WERI-Rb-1 (cell line): ENCODE measurements around the gene MON2.
"Not testable (repeated sequence)": the region's sequence is repeated elsewhere in the genome, so short reads cannot be mapped to it uniquely, and the experiment has no call there.

Experiments used
- DNase-seq: peaks from one replicate; pipeline ENCODE4 v3.0.0-alpha.2; 2020
- H3K27ac ChIP-seq: fragments of 250-450 bp; sonication (Bioruptor Pico); 2 replicates; pipeline ENCODE4 v1.5.1; 2020; ENCODE audit warnings: mild to moderate bottlenecking, moderate library complexity
- H3K27me3 ChIP-seq: fragments of 250-450 bp; sonication (Bioruptor Pico); 2 replicates; pipeline ENCODE4 v1.5.1; 2021; ENCODE audit warnings: mild to moderate bottlenecking, low read depth, moderate library complexity; ENCODE audit not compliant: insufficient read depth, severe bottlenecking
- H3K36me3 ChIP-seq: fragments of 250-450 bp; sonication (Bioruptor Pico); 2 replicates; pipeline ENCODE4 v1.5.1; 2020; ENCODE audit warnings: mild to moderate bottlenecking, moderate library complexity
- H3K4me3 ChIP-seq: 2 replicates; pipeline ENCODE4 v1.5.1; 2011; ENCODE audit warnings: low read depth, mild to moderate bottlenecking, control low read depth, low read length
- H3K9me3 ChIP-seq: fragments of 250-450 bp; sonication (Bioruptor Pico); 2 replicates; pipeline ENCODE4 v1.5.1; 2021; ENCODE audit warnings: mild to moderate bottlenecking, moderate library complexity; ENCODE audit not compliant: severe bottlenecking
- TF ChIP-seq, protein P1 (sequence below): IDR thresholded peaks from 2 replicates; pipeline ENCODE4 v1.5.1; 2011; ENCODE audit warnings: low read depth, mild to moderate bottlenecking, control low read depth, inconsistent platforms, low read length

MON2 gene

DNA sequence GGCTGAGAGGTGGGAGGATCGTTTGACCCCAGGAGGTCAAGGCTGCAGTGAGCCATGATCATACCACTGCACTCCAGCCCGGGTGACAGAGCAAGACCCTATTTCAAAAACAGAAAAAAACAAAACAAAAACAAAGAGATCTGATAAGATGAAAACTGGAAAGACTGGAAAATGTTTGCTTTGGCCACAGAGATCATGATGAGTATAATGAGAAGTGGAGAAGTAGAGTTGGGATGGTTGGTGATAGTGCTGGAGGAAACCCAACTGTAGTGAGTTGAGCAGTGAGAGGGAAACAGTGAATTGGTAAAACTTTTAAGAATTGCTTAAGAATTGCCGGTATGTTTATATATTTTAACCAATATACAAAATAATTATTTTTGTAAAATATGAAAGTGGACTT is 39.2 kb downstream of the MON2 start:
- Histone ChIP-seq H3K9me3 (no peaks in the 10 kb centered on the region), H3K4me3 (no peak overlapping the region), H3K36me3 (peaks cover 23% of the 10 kb centered on the region), H3K27me3 (no peaks in the 10 kb centered on the region), H3K27ac (no peak overlapping the region)
- TF ChIP-seq, protein P1, sequence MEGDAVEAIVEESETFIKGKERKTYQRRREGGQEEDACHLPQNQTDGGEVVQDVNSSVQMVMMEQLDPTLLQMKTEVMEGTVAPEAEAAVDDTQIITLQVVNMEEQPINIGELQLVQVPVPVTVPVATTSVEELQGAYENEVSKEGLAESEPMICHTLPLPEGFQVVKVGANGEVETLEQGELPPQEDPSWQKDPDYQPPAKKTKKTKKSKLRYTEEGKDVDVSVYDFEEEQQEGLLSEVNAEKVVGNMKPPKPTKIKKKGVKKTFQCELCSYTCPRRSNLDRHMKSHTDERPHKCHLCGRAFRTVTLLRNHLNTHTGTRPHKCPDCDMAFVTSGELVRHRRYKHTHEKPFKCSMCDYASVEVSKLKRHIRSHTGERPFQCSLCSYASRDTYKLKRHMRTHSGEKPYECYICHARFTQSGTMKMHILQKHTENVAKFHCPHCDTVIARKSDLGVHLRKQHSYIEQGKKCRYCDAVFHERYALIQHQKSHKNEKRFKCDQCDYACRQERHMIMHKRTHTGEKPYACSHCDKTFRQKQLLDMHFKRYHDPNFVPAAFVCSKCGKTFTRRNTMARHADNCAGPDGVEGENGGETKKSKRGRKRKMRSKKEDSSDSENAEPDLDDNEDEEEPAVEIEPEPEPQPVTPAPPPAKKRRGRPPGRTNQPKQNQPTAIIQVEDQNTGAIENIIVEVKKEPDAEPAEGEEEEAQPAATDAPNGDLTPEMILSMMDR: no peak
- no peak for DNase-seq

DNA sequence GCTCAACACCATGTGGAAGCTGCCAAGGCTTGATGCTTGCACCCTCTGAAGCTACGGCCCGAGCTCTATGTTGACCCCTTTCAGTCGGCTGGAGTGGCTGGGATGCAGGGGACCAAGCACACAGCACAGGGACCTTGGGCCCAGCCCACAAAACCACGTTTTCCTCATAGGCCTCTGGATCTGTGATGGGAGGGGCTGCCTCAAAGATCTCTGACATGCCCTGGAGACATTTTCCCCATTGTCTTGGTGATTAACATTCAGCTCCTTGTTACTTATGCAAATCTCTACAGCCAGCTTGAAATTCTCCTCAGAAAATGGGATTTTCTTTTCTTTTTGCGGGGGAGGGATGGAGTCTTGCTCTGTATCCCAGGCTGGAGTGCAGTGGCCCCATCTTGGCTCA is 46.3 kb downstream of the MON2 start:
- no peak overlapping the region for H3K4me3 ChIP-seq
- no peaks in the 10 kb centered on the region for H3K9me3 ChIP-seq
- DNase-seq: no peak
- TF ChIP-seq, protein P1: no peak
- no peaks in the 10 kb centered on the region for H3K27me3 ChIP-seq
- H3K36me3 ChIP-seq: peaks cover 17% of the 10 kb centered on the region
- H3K27ac ChIP-seq: no peak overlapping the region

DNA sequence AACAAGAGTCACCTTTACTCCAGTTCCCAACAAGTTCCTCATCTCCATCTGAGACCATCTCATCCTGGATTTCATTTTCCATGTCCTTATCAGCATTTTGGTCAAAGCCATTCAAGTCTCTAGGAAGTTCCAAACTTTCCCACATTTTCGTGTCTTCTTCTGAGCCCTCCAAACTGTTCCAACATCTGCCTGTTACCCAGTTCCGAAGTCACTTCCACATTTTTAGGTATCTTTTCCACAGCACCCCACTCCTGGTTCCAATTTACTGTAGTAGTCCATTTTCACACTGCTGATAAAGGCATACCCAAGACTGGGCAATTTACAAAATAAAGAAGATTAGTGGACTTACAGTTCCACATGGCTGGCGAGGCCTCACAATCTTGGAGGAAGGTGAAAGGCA is 47.5 kb downstream of the MON2 start:
- peaks cover 14% of the 10 kb centered on the region for H3K36me3 ChIP-seq
- not testable (repeated sequence) for H3K9me3 ChIP-seq

DNA sequence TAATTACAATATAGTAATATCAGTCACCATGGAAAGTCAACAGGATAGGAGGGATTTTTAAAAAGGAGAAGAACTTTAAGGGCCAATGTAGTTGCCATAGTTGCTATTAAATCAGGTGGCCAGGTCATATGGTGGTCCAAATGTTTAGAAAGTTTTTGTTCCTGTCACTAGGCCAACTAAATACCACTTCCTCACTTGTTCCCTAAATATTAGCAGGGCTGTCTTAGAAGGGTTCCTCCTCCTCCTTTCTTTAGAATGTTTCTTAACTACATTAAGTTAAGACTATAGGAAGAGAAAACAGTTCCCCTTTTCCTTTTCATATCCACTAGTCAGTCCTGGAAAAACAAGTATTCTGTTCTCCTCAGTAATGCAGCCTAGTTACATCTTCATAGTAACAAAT is 50.3 kb downstream of the MON2 start:
- H3K9me3 ChIP-seq: no peaks in the 10 kb centered on the region
- H3K27me3 ChIP-seq: no peaks in the 10 kb centered on the region
- H3K27ac ChIP-seq: no peak overlapping the region
- no peak for DNase-seq
- H3K4me3 ChIP-seq: no peak overlapping the region
- no peaks in the 10 kb centered on the region; the same call in 1 of the 2 replicates for H3K36me3 ChIP-seq
- TF ChIP-seq, protein P1: no peak

More for the DNA sequence above, 47.5 kb downstream of the MON2 start:
- not testable (repeated sequence) for DNase-seq, H3K27ac ChIP-seq, H3K4me3 ChIP-seq, H3K27me3 ChIP-seq

DNA sequence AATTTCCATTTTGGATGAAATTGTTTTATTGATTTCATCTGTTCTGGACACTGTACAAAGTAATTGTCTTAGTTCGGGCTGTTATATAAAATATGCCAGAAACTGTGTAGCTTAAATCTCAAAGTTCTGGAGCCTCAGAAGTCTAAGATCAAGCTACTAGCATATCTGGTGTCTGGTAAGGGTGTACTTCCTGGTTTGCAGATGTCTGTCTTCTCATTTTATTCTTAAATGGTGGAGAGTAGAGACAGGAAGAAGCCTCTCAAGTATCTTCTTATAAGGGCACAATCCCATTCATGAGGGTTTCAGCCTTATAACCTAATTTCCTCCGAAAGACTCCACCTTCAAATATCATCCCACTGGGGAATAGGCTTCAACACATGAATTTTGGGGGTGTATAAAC is 51.3 kb downstream of the MON2 start:
- TF ChIP-seq, protein P1: no peak
- no peak for DNase-seq
- no peaks in the 10 kb centered on the region for H3K27me3 ChIP-seq

DNA sequence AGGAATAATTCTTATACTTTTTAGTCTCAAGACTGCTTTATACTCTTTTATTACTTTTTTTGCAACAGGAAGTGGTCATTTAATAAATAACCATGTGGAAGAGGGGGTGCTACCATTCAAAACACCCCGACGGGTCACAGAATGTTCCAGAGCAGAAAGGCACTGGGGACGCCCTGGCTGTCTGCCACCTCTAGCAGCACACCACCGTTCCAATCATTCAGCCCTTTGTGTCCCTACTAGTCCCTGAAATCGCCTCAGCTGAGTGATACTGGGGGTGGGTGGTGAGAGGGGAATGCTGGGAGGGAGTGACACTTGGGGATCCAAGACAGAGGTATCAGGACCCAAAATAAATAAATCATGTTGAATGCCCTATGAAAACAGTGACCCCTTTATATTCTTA is 52.4 kb downstream of the MON2 start:
- Histone ChIP-seq H3K4me3 (no peak overlapping the region), H3K9me3 (no peaks in the 10 kb centered on the region), H3K27ac (no peak overlapping the region), H3K36me3 (no peaks in the 10 kb centered on the region; the same call in 1 of the 2 replicates), H3K27me3 (no peaks in the 10 kb centered on the region)
- no peak for DNase-seq
- TF ChIP-seq, protein P1: no peak

More for the DNA sequence above, 51.3 kb downstream of the MON2 start:
- H3K4me3 ChIP-seq: no peak overlapping the region
- H3K36me3 ChIP-seq: no peaks in the 10 kb centered on the region; the same call in 1 of the 2 replicates
- no peaks in the 10 kb centered on the region for H3K9me3 ChIP-seq
- H3K27ac ChIP-seq: no peak overlapping the region
